Measurements from ENCODE around the gene STARD3. TPM values are rescaled to one million over a fixed set of nuclear protein-coding genes. Genes with fewer than 3 reads are reported as not detected.
"Not testable (repeated sequence)": the region's sequence is repeated elsewhere in the genome, so short reads cannot be mapped to it uniquely, and the experiment has no call there.

STARD3 gene
- polyA plus RNA-seq (2013, experiment 1 of 2): 65.0 TPM
- polyA plus RNA-seq (2013, experiment 2 of 2): 70.1 TPM

GRCh38 chr17:39636927-39637736, at the start of gene STARD3:
Gene STARD3, plus strand, starts transcription at chr17:39637144. Its CDS starts 16,388 bp downstream, at chr17:39653532.
- H3K4me2 ChIP-seq (ENCODE audit: insufficient read depth, low read length, poor library complexity, severe bottlenecking): peak within 1 kb of the TSS; percentile 91
- no peak within 1 kb of the TSS for H2BK12ac ChIP-seq (ENCODE audit: low read length)
- H3K4ac ChIP-seq (ENCODE audit: low read length): no peak within 1 kb of the TSS
- H2BK5ac ChIP-seq (ENCODE audit: low read length): no peak within 1 kb of the TSS
- peak within 1 kb of the TSS; percentile 92 for H3K18ac ChIP-seq (ENCODE audit: low read length)
- peak within 1 kb of the TSS; percentile 26 for H2BK120ac ChIP-seq (ENCODE audit: low read depth, low read length)
- peak within 1 kb of the TSS; percentile 87 for H3K14ac ChIP-seq (ENCODE audit: low read length)
- no peak within 1 kb of the TSS for H2AK5ac ChIP-seq (ENCODE audit: low read depth, low read length)
- peak within 1 kb of the TSS; percentile 97 for H3K9ac ChIP-seq (ENCODE audit: low read depth, low read length, poor library complexity)
- H4K91ac ChIP-seq (ENCODE audit: low read depth, low read length, poor library complexity): no peak within 1 kb of the TSS
- peak; percentile 81 for DNase-seq (ENCODE audit: low spot score)
- H3K4me1 ChIP-seq (ENCODE audit: control insufficient read depth in 2 of 2, insufficient read depth in 1 of 2, low read depth in 1 of 2, low read length in 2 of 2): peaks cover 10 to 27% of the 10 kb centered on the region in 2 donors
- peak within 1 kb of the TSS; percentile 86 to 92 for H3K4me3 ChIP-seq (ENCODE audit: low read length in 2 of 2)
- no peak within 1 kb of the TSS for H4K8ac ChIP-seq (ENCODE audit: low read depth, low read length)
- no peaks in the 10 kb centered on the region for H3K9me3 ChIP-seq (replicated peaks in 1 of 2; ENCODE audit: control insufficient read depth in 2 of 2, insufficient read depth in 1 of 2, low read depth in 1 of 2, low read length in 2 of 2)
- H3K36me3 ChIP-seq (replicated peaks in 1 of 2; ENCODE audit: control insufficient read depth in 2 of 2, insufficient read depth in 2 of 2, low read length in 2 of 2): no peaks in the 10 kb centered on the region
- H3K27me3 ChIP-seq (ENCODE audit: control insufficient read depth in 3 of 3, insufficient read depth in 3 of 3, low read depth in 1 of 3, low read length in 3 of 3): peaks cover 0 to 1% (median 0%) of the 10 kb centered on the region in 3 experiments
- H2AFZ ChIP-seq (ENCODE audit: low read length): peak within 1 kb of the TSS; percentile 98
- no peak within 1 kb of the TSS for H2BK15ac ChIP-seq (ENCODE audit: low read length)
- WGBS, 2 donors (ENCODE audit: extremely low coverage in 2 of 2, insufficient read length in 2 of 2, insufficient replicate concordance in 1 of 2): no CpG with 5 or more reads among the region's 69 CpGs
- H3K79me1 ChIP-seq (ENCODE audit: low read depth, low read length): peaks cover 8% of the 10 kb centered on the region
- H3K23ac ChIP-seq (ENCODE audit: low read depth, low read length, poor library complexity): peak within 1 kb of the TSS; percentile 77
- H3K27ac ChIP-seq (replicated peaks; ENCODE audit: low read length): peak within 1 kb of the TSS; percentile 76

- not testable (repeated sequence) for H3K18ac ChIP-seq (ENCODE audit: low read length); H2AFZ ChIP-seq (ENCODE audit: low read length); DNase-seq (ENCODE audit: low spot score); H3K9ac ChIP-seq (ENCODE audit: low read depth, low read length, poor library complexity); H3K4me1 ChIP-seq (ENCODE audit: control insufficient read depth in 2 of 2, insufficient read depth in 1 of 2, low read depth in 1 of 2, low read length in 2 of 2); H3K4me2 ChIP-seq (ENCODE audit: insufficient read depth, low read length, poor library complexity, severe bottlenecking); H3K4ac ChIP-seq (ENCODE audit: low read length); H2BK12ac ChIP-seq (ENCODE audit: low read length); H4K8ac ChIP-seq (ENCODE audit: low read depth, low read length); H3K36me3 ChIP-seq (replicated peaks in 1 of 2; ENCODE audit: control insufficient read depth in 2 of 2, insufficient read depth in 2 of 2, low read length in 2 of 2); H2BK15ac ChIP-seq (ENCODE audit: low read length); H2AK5ac ChIP-seq (ENCODE audit: low read depth, low read length); H3K9me3 ChIP-seq (replicated peaks in 1 of 2; ENCODE audit: control insufficient read depth in 2 of 2, insufficient read depth in 1 of 2, low read depth in 1 of 2, low read length in 2 of 2); H3K23ac ChIP-seq (ENCODE audit: low read depth, low read length, poor library complexity); H3K14ac ChIP-seq (ENCODE audit: low read length); H3K27ac ChIP-seq (replicated peaks; ENCODE audit: low read length); H2BK5ac ChIP-seq (ENCODE audit: low read length); H3K4me3 ChIP-seq (ENCODE audit: low read length in 2 of 2); H4K91ac ChIP-seq (ENCODE audit: low read depth, low read length, poor library complexity); H3K79me1 ChIP-seq (ENCODE audit: low read depth, low read length); H2BK120ac ChIP-seq (ENCODE audit: low read depth, low read length)
- peaks cover 1 to 65% (median 32%) of the 10 kb centered on the region in 3 experiments for H3K27me3 ChIP-seq (ENCODE audit: control insufficient read depth in 3 of 3, insufficient read depth in 3 of 3, low read depth in 1 of 3, low read length in 3 of 3)
- no CpG with 5 or more reads among the region's 2 CpGs for WGBS, 2 donors (ENCODE audit: extremely low coverage in 2 of 2, insufficient read length in 2 of 2, insufficient replicate concordance in 1 of 2)
Measured at GRCh38 chr17:39590180-39590579, 46.8 kb upstream of the STARD3 start.

GRCh38 chr17:39591958-39592954, 44.7 kb upstream of the STARD3 start:
- Histone ChIP-seq H3K23ac (ENCODE audit: low read depth, low read length, poor library complexity) (peak overlapping the region; percentile 39), H2BK15ac (ENCODE audit: low read length) (no peak overlapping the region), H3K36me3 (replicated peaks in 1 of 2; ENCODE audit: control insufficient read depth in 2 of 2, insufficient read depth in 2 of 2, low read length in 2 of 2) (no peaks in the 10 kb centered on the region), H3K14ac (ENCODE audit: low read length) (no peak overlapping the region), H2BK5ac (ENCODE audit: low read length) (no peak overlapping the region), H4K91ac (ENCODE audit: low read depth, low read length, poor library complexity) (no peak overlapping the region), H3K79me1 (ENCODE audit: low read depth, low read length) (no peaks in the 10 kb centered on the region), H3K4me1 (ENCODE audit: control insufficient read depth in 2 of 2, insufficient read depth in 1 of 2, low read depth in 1 of 2, low read length in 2 of 2) (no peaks in the 10 kb centered on the region), H2BK12ac (ENCODE audit: low read length) (no peak overlapping the region), H3K18ac (ENCODE audit: low read length) (peak overlapping the region; percentile 22), H3K4me3 (ENCODE audit: low read length in 2 of 2) (no peak overlapping the region), H3K4ac (ENCODE audit: low read length) (no peak overlapping the region), H3K27ac (replicated peaks; ENCODE audit: low read length) (no peak overlapping the region), H4K8ac (ENCODE audit: low read depth, low read length) (no peak overlapping the region), H2AFZ (ENCODE audit: low read length) (no peak overlapping the region), H3K9me3 (replicated peaks in 1 of 2; ENCODE audit: control insufficient read depth in 2 of 2, insufficient read depth in 1 of 2, low read depth in 1 of 2, low read length in 2 of 2) (peaks cover 0 to 2% of the 10 kb centered on the region in 2 donors), H2AK5ac (ENCODE audit: low read depth, low read length) (no peak overlapping the region), H3K9ac (ENCODE audit: low read depth, low read length, poor library complexity) (peak overlapping the region; percentile 52), H2BK120ac (ENCODE audit: low read depth, low read length) (no peak overlapping the region), H3K4me2 (ENCODE audit: insufficient read depth, low read length, poor library complexity, severe bottlenecking) (no peak overlapping the region), H3K27me3 (ENCODE audit: control insufficient read depth in 3 of 3, insufficient read depth in 3 of 3, low read depth in 1 of 3, low read length in 3 of 3) (peaks cover 21 to 78% (median 53%) of the 10 kb centered on the region in 3 experiments)
- no CpG with 5 or more reads among the region's 22 CpGs for WGBS, 2 donors (ENCODE audit: extremely low coverage in 2 of 2, insufficient read length in 2 of 2, insufficient replicate concordance in 1 of 2)
- peak; percentile 82 for DNase-seq (ENCODE audit: low spot score)

All from neuronal stem cell (in vitro differentiated cells).